ENCODE measurements around the gene CHST8.
"Not testable (repeated sequence)": the region's sequence is repeated elsewhere in the genome, so short reads cannot be mapped to it uniquely, and the experiment has no call there.

The CHST8 gene

DNA sequence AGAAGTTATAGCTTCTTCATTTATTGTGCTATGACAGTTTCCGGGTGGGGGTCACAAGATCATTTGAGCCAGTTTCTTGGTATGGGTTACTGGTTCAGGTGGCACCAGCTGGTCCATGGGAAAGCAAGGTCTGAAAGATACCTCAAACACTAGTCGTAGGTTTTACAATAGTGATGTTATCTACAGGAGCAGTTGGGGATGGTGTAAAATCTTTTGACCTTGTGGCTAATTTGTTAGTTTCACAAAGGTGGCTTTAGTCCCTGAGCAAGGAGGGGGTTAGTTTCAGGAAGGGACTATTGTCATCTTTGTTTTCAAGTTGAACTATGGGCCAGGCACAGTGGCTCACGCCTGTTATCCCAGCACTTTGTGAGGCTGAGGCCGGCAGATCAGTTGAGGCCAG lies 24.6 kb downstream of the CHST8 start:
- no peak for FAIRE-seq

DNA sequence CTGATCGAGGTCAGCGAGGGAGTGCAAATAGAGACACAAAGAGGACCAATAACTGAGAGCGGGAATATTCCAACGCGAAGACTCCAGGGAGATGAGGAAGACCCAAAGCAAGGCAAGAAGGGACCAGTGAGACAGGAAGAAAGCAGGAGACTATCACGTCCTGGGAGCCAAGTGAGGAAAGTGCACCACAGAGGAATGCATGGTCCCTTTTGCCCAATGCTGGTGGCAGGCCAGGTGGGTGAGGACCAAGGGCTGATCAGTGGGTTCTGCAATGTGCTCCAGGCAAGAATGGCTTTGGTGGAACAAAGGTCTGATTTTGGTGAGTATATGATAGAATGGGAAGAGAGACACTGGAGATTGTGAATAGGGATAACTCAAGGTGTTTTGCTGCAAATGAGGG lies 25.4 kb downstream of the CHST8 start:
- no peak for FAIRE-seq

DNA sequence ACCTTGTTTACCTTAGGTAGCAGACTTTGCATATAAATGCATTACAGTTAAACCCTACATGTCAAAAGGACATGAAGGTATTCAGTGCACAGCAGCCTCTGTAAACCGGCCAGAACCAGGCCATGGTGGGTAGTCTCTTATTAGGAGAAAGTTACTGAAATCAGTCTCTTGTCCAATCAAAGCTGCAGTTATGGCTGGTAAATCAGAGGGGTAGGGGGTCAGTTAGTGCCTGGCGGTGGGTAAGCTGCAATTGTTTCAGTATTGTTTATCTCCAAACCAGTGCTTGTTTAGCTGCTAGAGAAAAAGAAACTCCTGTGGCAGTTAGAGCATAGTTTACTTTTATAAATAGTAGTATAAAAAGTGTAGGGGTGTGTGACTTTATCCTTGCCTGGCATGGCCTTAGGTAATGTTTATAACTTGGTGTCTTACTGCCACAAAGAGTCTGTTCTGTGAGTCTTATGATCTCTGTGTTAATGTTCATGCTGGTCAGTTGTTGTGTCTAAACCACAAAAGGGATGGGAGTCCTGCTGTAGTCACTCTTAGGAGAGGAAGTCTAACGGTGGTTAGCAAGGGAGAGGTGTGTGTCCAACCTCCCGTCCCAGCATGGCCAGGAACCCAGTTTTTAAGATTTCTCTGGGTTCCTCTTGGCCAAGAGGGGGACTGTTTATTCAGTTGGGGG lies 28.0 kb downstream of the CHST8 start:
- no peak for FAIRE-seq

DNA sequence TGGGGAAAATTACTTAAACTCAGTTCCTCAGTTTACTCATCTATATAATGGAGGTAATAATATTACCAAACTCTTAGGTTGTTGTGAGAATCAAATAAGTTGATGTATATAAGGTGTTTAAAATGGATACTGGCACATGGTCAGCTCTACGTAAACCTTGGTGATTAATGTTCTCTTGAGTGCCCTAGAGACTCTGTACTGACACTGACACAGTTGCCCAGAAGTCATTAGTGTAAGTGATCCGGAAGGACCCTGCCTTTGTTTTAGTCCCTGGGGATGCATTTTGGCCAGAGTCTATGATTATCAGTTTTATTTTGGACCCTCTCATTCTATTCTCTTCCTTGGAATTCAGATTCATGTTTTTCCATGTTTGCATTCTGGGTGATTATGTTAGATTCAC lies 31.9 kb downstream of the CHST8 start:
- FAIRE-seq = no peak

DNA sequence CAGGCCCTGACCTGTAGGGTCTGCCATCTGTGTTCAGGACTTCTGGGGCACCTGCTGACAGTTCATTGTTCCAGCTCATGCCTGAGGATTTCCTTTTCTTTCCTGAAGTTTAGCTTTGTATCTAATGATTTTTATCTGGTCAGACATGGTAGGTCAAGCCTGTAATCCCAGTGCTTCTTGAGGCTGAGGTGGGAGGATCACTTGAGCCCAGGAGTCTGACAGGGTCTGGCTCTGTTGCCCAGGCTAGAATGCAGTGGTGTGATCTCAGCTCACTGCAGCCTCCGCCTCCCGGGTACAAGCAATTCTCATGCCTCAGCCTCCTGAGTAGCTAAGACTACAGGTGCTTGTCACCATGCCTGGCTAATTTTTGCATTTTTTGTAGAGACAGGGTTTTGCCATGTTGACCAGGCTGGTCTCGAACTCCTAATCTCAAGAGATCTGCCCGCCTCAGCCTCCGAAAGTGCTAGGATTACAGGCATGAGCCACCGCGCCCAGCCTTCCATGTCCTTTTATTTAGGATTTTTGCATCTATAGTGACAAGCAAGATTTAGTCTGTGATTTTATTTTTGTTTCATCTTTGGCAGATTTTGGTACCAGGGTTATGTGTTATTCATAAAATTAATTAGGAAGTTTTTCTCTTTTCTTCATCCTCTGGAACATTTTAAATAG lies 33.2 kb downstream of the CHST8 start:
- FAIRE-seq = no peak

DNA sequence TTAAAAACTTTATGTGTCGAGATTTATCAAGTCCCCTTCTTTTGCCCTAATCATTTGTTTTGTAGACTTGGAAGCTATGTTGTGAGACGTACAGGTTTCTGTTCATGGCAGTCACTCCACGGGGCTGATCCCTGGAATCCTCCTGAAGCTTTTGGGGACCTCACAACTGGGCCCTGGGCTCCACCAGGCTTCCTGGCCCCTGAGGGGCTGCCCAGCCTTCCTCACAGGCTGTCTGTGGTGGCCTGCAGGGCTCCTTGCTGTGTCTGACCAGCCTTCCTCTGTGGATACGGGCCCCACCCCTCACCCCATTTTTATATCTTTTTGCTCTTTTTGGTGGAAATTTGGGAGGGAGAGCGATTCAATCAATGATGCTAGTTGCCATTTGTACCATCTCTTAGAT lies 38.1 kb downstream of the CHST8 start:
- no peak for FAIRE-seq

DNA sequence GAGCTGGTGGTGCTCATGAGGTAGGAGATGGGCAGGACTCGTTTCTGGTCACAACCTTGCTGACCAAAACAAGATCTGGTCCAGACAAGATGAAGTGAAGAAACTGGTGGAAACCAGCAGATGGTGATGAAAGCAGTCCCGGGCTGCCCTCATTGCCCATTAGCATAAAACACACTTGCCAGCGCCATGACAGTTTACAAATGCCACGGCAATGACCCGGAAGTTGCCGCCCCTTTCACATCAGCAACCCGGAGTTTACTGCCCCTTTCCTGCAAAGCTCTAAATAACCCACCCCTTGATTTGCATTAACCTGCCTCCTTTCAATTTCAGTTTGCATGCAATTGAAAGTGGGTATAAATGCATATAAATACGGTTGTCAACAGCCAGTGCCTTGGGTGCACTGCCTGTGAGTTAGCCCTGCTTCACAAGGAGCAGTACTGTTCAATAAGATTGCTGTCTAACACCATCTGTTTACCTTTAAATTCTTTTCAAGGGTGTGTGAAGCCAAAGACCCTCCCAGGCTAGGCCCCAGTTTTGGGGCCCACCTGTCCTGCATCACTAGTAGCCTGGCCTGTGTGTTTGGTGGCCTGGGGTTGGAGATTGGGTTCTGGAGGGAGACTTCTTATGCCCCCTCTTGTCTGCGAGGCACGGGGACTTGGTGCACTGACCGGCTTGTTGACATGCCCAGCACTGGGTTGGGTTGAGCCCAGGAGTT lies 38.8 kb downstream of the CHST8 start:
- no peak for FAIRE-seq

DNA sequence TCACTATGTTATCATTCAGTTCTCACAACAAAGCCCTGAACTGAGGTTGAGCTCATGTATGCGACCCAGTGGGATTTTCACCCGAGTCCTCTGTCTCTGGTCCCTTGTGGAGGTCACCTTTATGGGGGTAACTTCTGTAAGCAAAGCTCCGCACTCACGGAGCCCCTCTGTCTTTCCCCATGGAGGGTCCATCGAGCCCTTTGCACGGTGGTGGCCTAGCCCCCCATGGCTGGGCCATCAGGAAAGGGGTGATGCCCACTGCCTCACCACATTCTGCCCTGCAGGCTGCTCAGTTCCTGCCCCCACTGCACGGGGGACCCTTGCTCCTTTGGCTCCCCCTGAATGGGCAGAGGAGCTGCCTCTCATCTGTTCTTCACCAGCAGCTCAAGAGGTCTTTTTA lies 39.6 kb downstream of the CHST8 start:
- FAIRE-seq = no peak

DNA sequence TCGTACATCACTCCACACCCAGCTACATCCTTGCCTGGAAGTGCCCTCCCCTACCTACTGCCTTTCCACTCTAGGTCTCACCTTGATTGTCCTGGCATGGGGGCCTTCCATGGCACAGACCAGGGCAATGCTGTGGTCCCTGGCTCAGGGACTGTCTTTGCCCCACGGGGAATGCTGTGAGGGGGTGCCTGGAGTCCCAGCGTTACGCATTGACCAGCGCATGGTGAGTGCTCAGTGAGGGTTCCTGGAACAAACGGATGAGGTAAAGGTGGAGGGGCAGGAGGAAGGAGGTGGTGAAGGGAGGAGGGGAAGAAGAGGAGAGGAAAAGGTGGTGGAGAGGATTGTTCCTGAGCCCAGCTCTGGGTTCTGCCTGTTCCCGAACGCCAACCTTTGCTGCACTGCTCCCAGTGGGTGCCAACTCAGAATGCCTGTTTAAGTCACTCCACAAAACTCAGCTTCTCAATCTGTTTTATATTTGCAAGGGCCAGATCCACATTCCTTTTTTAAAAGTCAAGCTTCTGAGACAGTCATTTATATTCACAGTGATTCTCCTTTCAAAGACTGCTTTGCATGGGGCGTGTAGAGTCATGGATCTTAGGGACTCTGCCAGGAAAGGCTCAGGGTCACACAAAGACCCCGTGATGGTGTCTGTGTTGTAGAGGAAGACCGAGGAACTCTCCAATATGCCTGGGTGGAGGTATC lies 40.8 kb downstream of the CHST8 start:
- FAIRE-seq = no peak

DNA sequence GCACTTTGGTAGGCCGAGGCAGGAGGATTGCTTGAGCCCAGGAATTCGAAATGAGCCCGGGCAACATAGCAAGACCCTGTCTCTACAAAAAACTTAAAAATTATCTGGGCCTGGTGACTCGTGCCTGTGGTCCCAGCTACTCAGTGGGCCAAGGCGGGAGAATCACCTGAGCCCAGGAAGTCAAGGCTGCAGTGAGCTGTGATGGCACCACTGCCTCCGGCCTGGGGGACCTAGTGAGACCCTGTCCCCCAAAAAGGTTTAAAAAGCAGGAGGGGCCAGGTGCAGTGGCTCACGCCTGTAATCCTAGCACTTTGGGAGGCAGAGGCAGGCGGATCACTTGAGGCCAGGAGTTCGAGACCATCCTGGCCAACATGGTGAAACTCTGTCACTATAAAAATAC lies 41.6 kb downstream of the CHST8 start:
- FAIRE-seq = not testable (repeated sequence)

DNA sequence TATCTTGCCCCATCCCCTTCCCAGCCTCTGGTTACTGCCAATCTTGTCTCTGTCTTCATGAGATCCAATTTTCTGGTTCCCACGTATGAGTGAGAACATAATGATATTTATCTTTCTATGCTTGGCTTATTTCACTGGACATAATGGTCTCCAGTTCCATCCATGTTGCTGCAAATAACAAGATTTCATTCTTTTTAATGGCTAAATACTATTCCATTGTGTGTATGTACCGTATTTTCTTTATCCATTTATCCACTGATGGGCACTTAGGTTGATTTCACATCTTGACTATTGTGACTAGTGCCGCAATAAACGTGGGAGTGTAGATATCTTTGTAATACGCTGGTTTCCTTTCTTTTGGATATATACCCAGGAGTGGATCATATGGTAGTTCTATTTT lies 43.0 kb downstream of the CHST8 start:
- no peak for FAIRE-seq

DNA sequence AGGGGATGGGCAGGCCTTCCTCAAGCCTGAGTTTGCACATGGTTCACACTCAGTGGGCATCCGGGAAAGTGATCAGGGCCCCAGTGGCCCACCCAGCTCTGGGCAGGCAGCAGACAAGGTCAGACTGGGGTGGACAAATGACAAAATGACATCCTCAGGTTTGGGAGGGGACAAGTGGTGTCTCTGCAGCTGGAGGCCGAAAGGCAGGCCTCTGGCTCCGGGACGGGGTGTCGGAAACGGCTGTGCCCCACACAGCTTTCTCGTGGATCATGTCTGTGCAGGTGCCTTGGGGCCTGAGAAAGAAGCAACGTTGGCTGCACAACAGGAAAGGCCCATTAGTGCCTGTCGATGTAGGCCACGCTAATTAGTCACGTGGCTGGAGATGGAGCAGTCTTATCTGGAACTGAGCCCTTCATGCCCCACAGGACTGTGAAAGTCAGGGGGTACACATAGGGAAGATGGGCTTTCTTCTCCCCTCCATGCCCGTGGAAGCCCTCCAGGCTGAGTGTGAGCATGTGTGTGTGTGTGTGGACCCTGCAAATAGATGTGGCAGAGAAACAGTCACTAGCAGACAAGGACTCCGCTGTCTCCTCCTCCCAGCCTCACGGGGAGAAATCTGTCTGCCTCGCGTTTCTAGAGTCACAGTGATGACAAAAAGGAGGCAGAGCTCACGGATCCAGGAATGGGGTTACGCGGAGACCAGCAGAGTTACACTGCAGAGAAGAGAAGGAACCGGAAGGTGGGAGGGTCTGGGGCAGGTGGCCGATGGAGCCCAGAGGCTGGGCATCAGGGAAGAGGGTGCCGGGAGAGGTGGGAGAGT lies 44.2 kb downstream of the CHST8 start:
- FAIRE-seq = no peak

DNA sequence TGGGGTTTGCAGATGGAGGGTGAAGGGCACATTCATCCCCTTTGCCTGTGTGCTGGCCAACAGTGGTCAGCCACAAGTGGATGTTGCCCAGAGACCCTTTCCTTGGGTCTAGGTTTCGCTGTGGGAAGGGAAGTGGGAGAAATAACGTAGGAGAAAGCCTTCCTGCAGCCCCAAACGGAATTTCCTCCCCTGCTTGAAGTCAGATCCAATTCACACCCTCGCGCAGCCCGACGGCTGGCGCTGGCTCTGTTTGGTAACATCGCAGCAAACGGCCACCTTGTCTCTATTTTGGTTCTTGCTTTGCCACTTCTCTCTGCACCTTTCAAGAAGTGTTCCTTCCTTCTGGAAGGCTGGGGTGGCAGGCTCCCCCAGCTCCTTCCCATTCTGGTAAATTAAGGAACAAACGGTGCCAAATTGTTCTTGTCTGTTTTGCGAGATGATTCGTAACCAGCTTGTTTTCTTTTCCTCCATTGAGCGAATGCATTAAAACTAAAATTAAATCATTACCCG lies 45.4 kb downstream of the CHST8 start:
- no peak for FAIRE-seq

DNA sequence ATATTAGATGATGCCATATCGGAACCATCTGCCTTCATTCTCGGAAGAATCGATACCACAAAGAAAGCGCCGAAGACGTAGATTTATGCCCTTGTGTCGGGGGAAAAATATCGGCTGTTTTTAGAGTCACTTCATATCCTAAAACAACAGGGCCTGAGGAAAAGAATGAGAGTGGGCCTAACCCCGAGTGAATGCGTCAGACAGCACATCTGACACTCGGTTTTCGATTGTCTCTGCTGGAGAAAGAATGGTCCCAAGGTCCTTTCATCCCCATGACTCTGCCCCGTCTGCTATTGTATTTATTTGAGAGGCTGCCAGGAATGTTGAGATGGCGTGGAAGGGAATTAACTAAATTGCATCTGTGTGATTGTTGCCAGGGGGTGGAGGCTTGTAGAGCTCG lies 46.1 kb downstream of the CHST8 start:
- FAIRE-seq = no peak

DNA sequence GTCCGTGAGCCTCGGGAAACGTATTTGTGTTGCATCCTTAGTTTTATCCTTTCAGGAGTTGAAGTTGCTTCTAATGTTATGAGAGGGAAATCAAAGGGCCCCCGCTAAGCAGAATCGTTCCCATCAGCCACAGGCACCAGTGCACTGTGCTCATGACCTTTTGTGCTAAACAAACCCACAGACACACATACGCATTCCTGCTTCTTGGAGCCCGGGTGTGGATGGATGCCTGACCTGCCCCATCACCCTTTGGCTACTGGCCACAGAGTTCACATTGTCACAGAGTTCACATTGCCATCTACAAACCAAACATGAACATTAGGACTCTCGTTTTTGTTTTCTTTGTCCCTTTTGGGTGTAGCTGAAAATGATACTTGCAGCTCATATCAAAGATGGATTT lies 47.2 kb downstream of the CHST8 start:
- no peak for FAIRE-seq

DNA sequence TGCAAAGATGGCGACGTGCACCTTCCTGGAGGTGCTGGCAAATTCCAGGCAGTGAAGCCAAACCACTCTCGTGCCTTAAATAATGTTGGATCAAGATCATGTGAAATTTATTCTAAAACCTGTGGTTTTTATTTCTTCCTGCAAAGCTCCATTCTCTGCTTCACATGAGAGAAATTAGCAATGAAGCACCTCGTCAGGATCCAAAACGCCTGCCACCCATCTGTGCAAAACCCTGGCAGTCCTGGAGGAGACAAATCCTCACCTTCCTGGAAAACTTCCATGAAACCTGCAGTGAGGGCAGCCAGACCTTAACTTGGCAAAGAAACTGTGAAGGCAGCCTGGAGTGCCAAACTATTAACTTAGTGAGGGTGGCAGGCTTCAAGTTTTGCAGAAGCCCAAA lies 47.6 kb downstream of the CHST8 start:
- no peak for FAIRE-seq

DNA sequence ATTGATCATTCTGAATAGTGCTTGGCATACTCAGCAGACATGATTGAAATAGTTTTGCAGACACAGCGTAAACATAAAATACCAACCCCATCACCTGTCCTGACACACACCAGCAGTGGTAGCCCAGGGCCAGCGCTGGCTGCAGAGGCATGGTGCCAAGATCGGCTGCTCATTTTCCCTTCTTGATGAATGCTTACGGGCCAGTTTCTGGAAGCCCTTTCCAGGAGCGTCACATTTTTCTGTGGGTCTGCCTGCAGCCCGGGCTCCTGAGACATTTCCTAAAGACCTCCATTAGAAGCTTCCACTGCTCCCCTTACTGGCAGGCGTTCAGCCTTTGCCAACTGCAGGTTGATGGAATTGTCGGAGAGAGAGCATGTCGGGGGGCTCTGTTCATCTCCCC lies 48.6 kb downstream of the CHST8 start:
- FAIRE-seq = no peak

DNA sequence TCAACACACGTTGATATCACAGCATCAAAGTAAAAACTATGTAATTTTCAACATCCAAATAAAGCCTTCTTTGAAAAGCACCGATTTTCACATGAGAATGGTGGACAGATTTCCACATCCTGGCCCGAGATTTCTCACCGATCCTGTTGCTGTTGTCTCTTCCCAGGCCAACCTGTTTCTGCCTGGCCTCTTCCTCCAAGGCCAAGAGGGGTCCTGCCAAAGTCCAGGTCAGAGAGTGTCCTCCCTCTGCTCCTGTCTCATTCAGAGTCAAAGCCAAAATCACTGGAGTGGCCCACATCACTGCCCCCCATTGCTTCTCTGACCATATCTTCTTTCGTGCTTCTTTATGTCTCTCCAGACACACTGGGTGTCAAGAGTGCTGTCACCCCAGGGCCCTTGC lies 49.5 kb downstream of the CHST8 start:
- FAIRE-seq = no peak

DNA sequence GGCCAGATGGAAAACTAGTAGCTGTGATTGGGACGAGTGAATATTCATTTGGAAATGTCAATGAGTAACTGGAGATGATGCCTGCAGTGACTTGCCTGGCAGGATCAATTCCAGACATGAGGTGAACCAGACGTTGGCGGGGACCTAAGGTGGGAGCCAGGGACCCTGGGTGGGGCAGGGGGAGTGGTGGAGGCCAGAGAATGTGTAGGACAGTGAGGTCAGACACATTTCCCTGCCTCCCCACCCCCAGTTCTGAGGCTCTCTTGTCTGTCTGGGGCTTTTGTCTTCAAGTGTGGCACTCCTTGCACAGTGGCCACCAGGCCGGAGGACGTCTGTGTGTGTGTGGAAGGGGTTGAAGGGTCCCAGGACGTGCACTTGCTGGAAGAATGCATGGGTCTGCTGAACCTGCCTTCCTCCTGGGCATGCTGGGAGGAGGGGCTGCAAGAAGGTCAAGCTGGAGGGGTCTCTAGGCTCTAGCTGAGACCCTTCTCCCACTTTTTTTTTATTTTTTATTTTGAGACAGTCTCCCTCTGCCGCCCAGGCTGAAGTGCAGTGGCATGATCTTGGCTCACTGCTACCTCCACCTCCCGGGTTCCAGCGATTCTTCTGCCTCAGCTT lies 51.6 kb downstream of the CHST8 start:
- no peak for FAIRE-seq

DNA sequence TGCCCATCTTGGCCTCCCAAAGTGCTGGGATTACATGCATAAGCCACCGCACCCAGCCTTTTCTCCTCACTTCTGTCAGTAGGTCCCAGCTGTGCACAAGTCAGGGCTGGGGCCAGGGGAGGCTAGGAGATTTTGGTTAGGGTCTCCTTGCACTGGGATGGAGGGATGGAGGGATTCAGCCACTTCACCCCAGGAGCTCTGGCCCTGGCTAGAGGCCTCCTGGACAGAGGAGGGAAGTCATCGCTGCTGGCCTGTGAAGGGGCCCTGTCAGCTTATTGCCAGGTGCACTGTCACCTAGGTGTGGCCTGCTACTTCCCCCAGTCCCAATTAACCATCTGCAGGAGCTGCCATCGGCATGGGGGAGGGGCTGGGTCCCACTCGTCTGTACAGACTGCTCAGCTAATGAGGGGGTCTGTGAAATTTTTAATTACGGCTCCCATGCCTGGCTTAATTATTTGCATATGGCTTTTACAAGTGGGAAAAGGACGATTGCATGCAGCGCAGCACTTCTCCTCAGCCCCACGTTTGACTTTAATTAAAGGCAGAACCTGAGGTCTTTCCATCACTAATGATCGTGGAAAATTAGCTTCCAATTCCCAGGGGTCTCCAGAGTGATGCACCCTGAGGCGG lies 52.4 kb downstream of the CHST8 start:
- no peak for FAIRE-seq

DNA sequence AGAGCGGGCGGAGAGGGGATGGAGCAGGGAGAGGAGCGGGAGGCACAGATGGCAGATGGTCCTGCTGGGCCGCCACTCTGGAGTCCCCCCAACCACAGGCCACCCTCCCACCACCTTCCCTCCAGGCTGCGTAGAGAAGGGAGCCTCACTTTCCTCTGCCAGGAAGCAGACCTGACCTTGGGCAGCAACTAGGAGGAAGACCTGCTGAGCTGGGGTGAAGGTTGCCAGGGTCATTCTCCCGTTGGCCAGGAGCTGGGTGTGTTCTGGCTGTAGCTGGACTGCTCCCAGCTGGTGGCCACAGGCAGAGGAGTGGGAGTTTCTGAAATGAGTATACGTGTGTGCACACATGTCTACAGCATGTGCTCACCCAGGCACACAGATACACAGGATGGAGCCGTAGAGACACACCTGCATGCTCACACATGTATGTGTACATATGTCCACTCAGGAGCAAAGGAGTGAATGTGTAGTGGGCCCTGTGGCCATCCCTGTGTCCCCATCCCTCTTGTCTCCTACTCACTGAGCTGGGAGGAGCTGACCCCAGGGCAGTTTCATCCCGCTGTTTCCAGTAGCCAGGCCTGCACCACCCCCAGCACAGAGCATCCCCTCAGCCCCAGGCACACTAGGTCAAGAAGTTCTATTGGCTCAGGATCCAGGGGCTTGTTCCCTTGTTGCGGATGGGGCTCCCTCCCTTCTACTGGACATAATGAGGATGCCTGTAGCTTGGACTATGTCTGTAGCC lies 53.0 kb downstream of the CHST8 start:
- no peak for FAIRE-seq
